Measurements from ENCODE around the gene BBS10. TPM values are rescaled to one million over a fixed set of nuclear protein-coding genes. Genes with fewer than 3 reads are reported as not detected.

The BBS10 gene
- polyA plus RNA-seq, 1 donor from 2014 or later, result 15.4 TPM

DNA sequence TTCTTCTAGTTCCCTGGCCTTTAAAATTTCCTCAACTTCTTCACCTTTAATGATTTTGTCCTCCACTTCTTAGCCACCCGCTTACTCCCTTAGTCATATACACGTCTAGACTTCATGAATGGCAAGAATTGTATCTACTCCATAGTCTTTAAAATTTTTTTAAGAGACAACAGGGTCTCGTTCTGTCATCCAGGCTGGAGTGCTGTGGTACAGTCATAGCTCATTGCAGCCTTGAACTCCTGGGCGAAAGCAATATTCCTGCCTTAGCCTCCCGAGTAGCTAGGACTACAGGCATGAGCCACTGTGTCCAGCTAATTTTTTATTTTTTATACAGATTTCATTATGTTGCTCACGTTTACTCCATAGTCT is 47.9 kb downstream of the BBS10 start:
- H3K36me3 ChIP-seq (ENCODE audit: insufficient read depth, low read length), result no peaks in the 10 kb centered on the region
- no peaks in the 10 kb centered on the region for H3K9me2 ChIP-seq (ENCODE audit: insufficient read depth, low read length)
- H3K4me3 ChIP-seq (ENCODE audit: low read length), result no peak overlapping the region
- no peak overlapping the region for H3K9ac ChIP-seq (ENCODE audit: low read length)
- H2AFZ ChIP-seq (ENCODE audit: low read depth, low read length), result no peak overlapping the region
- H3K79me2 ChIP-seq (replicated peaks; ENCODE audit: insufficient read depth, low read length), result no peaks in the 10 kb centered on the region
- H3K4me2 ChIP-seq (ENCODE audit: low read length), result no peak overlapping the region
- H4K20me1 ChIP-seq (ENCODE audit: insufficient read depth), result no peaks in the 10 kb centered on the region
- no peaks in the 10 kb centered on the region for H3F3A ChIP-seq (ENCODE audit: insufficient read depth, low read length, poor library complexity, severe bottlenecking)
- H3K27me3 ChIP-seq (ENCODE audit: insufficient read depth, low read depth, low read length), result no peaks in the 10 kb centered on the region
- no peak for TF ChIP-seq SMC3 (conservative IDR thresholded peaks at IDR 0.05; ENCODE audit: poor library complexity)
- TF ChIP-seq, protein P1, sequence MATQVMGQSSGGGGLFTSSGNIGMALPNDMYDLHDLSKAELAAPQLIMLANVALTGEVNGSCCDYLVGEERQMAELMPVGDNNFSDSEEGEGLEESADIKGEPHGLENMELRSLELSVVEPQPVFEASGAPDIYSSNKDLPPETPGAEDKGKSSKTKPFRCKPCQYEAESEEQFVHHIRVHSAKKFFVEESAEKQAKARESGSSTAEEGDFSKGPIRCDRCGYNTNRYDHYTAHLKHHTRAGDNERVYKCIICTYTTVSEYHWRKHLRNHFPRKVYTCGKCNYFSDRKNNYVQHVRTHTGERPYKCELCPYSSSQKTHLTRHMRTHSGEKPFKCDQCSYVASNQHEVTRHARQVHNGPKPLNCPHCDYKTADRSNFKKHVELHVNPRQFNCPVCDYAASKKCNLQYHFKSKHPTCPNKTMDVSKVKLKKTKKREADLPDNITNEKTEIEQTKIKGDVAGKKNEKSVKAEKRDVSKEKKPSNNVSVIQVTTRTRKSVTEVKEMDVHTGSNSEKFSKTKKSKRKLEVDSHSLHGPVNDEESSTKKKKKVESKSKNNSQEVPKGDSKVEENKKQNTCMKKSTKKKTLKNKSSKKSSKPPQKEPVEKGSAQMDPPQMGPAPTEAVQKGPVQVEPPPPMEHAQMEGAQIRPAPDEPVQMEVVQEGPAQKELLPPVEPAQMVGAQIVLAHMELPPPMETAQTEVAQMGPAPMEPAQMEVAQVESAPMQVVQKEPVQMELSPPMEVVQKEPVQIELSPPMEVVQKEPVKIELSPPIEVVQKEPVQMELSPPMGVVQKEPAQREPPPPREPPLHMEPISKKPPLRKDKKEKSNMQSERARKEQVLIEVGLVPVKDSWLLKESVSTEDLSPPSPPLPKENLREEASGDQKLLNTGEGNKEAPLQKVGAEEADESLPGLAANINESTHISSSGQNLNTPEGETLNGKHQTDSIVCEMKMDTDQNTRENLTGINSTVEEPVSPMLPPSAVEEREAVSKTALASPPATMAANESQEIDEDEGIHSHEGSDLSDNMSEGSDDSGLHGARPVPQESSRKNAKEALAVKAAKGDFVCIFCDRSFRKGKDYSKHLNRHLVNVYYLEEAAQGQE (IDR thresholded peaks at IDR 0.05; ENCODE audit: borderline replicate concordance), result no peak
- no peak for TF ChIP-seq EP300 (conservative IDR thresholded peaks at IDR 0.05; ENCODE audit: poor library complexity, severe bottlenecking)
- TF ChIP-seq MXI1 (conservative IDR thresholded peaks at IDR 0.05; ENCODE audit: poor library complexity, severe bottlenecking), result no peak
- H3K27ac ChIP-seq (ENCODE audit: low read length), result no peak overlapping the region
- H3K9me3 ChIP-seq (ENCODE audit: low read length), result no peaks in the 10 kb centered on the region

DNA sequence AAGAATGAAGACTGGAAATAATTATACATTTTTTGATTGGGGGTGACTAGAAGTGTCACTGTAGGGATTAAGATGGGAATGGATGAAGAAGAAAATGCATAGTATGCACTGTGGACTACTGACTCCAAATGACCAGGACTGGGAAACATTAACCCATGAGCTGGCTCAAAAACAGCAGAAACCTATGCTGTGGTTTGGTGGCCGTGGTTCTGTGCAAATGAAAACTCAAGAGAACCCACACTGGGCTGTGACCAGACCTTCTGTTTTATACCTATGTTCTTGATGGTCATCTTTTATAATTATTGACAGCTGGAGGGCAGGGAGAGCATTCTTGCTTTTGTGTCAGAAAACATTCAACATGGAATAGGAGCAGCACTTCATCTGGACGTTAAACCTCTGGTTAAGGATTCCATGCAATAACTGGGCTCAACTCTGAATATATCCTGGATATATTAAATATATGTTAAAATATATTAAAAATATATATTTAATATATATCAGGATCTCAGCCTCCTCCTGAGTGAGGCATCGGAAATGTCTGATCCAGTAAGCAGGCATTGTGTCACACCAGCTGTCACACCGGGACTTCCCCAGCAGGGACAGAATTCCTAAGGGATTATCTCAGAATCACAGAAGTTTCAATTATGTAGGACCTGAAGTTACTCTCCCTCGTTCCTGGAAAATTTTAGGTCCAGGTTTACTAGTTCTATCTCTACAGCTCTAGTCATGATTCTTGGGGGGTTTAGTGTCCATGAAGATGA is 48.5 kb downstream of the BBS10 start:
- no peaks in the 10 kb centered on the region for H3K79me2 ChIP-seq (replicated peaks; ENCODE audit: insufficient read depth, low read length)
- no peaks in the 10 kb centered on the region for H3F3A ChIP-seq (ENCODE audit: insufficient read depth, low read length, poor library complexity, severe bottlenecking)
- no peak overlapping the region for H2AFZ ChIP-seq (ENCODE audit: low read depth, low read length)
- no peaks in the 10 kb centered on the region for H3K27me3 ChIP-seq (ENCODE audit: insufficient read depth, low read depth, low read length)
- no peaks in the 10 kb centered on the region for H3K36me3 ChIP-seq (ENCODE audit: insufficient read depth, low read length)
- H3K9me3 ChIP-seq (ENCODE audit: low read length), result no peaks in the 10 kb centered on the region
- H3K4me2 ChIP-seq (ENCODE audit: low read length), result no peak overlapping the region
- no peaks in the 10 kb centered on the region for H4K20me1 ChIP-seq (ENCODE audit: insufficient read depth)
- no peak overlapping the region for H3K9ac ChIP-seq (ENCODE audit: low read length)
- no peak overlapping the region for H3K4me3 ChIP-seq (ENCODE audit: low read length)
- TF ChIP-seq, protein P1 (IDR thresholded peaks at IDR 0.05; ENCODE audit: borderline replicate concordance), result no peak
- TF ChIP-seq MXI1 (conservative IDR thresholded peaks at IDR 0.05; ENCODE audit: poor library complexity, severe bottlenecking) (no peak), EP300 (conservative IDR thresholded peaks at IDR 0.05; ENCODE audit: poor library complexity, severe bottlenecking) (no peak), EZH2 (IDR thresholded peaks at IDR 0.05; ENCODE audit: borderline replicate concordance, insufficient read depth, low read length, poor library complexity, severe bottlenecking) (no peak), SMC3 (conservative IDR thresholded peaks at IDR 0.05; ENCODE audit: poor library complexity) (no peak), TAF1 (IDR thresholded peaks at IDR 0.05; ENCODE audit: low read depth) (no peak), RAD21 (conservative IDR thresholded peaks at IDR 0.05) (no peak), POLR2AphosphoS5 (IDR thresholded peaks at IDR 0.05) (no peak)
- TF ChIP-seq, protein P2, sequence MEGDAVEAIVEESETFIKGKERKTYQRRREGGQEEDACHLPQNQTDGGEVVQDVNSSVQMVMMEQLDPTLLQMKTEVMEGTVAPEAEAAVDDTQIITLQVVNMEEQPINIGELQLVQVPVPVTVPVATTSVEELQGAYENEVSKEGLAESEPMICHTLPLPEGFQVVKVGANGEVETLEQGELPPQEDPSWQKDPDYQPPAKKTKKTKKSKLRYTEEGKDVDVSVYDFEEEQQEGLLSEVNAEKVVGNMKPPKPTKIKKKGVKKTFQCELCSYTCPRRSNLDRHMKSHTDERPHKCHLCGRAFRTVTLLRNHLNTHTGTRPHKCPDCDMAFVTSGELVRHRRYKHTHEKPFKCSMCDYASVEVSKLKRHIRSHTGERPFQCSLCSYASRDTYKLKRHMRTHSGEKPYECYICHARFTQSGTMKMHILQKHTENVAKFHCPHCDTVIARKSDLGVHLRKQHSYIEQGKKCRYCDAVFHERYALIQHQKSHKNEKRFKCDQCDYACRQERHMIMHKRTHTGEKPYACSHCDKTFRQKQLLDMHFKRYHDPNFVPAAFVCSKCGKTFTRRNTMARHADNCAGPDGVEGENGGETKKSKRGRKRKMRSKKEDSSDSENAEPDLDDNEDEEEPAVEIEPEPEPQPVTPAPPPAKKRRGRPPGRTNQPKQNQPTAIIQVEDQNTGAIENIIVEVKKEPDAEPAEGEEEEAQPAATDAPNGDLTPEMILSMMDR (IDR thresholded peaks at IDR 0.05; ENCODE audit: poor library complexity, severe bottlenecking), result no peak
- H3K27ac ChIP-seq (ENCODE audit: low read length), result no peak overlapping the region
- H3K9me2 ChIP-seq (ENCODE audit: insufficient read depth, low read length), result no peaks in the 10 kb centered on the region

All from neural cell (in vitro differentiated cells).